ENCODE measurements around the gene UNC80.

The UNC80 gene, protein sequence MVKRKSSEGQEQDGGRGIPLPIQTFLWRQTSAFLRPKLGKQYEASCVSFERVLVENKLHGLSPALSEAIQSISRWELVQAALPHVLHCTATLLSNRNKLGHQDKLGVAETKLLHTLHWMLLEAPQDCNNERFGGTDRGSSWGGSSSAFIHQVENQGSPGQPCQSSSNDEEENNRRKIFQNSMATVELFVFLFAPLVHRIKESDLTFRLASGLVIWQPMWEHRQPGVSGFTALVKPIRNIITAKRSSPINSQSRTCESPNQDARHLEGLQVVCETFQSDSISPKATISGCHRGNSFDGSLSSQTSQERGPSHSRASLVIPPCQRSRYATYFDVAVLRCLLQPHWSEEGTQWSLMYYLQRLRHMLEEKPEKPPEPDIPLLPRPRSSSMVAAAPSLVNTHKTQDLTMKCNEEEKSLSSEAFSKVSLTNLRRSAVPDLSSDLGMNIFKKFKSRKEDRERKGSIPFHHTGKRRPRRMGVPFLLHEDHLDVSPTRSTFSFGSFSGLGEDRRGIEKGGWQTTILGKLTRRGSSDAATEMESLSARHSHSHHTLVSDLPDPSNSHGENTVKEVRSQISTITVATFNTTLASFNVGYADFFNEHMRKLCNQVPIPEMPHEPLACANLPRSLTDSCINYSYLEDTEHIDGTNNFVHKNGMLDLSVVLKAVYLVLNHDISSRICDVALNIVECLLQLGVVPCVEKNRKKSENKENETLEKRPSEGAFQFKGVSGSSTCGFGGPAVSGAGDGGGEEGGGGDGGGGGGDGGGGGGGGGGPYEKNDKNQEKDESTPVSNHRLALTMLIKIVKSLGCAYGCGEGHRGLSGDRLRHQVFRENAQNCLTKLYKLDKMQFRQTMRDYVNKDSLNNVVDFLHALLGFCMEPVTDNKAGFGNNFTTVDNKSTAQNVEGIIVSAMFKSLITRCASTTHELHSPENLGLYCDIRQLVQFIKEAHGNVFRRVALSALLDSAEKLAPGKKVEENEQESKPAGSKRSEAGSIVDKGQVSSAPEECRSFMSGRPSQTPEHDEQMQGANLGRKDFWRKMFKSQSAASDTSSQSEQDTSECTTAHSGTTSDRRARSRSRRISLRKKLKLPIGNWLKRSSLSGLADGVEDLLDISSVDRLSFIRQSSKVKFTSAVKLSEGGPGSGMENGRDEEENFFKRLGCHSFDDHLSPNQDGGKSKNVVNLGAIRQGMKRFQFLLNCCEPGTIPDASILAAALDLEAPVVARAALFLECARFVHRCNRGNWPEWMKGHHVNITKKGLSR (N-terminal part only)

DNA sequence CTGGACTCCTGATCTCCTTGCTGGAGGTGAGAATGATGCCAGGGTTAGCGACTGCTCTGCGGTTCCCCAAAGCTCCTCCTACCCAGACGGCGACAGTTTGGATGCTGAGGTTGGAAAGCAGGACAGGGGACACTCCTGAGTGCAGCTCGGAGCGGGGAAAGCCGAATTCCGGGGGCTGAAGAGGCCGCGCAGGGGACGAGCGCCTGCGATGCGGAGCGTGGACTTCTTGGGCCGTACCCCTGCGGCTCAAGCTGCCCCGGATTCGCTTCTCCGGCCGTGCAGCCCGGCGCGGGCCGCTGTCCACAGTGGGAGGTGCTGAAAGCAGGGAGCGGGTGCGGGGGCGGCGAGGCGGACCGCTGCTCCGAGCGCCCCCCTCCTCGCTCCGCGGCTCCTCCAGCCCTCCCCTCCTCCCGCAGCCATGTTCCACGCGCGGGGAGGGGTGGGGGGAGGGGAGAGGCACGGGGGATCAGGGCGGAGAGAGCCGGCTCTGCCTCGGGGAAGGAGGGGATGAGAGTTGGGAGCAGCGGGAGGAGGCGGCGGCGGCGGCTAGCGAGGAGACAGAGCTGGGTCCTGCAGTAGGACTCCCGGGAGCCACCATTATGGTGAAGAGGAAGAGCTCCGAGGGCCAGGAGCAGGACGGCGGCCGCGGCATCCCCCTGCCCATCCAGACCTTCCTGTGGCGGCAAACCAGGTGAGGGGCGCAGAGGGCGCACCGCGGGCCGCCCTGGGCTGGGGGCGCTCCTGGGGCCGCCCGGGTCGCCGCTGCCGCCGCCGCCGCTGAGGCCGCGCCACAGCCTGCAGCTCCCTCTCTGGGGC is at the start of gene UNC80:
TSS of gene UNC80 (plus strand) at position 359 of the 816 bp plus-strand sequence. CDS start at position 600, 241 bp downstream.
- TF ChIP-seq, protein P1, sequence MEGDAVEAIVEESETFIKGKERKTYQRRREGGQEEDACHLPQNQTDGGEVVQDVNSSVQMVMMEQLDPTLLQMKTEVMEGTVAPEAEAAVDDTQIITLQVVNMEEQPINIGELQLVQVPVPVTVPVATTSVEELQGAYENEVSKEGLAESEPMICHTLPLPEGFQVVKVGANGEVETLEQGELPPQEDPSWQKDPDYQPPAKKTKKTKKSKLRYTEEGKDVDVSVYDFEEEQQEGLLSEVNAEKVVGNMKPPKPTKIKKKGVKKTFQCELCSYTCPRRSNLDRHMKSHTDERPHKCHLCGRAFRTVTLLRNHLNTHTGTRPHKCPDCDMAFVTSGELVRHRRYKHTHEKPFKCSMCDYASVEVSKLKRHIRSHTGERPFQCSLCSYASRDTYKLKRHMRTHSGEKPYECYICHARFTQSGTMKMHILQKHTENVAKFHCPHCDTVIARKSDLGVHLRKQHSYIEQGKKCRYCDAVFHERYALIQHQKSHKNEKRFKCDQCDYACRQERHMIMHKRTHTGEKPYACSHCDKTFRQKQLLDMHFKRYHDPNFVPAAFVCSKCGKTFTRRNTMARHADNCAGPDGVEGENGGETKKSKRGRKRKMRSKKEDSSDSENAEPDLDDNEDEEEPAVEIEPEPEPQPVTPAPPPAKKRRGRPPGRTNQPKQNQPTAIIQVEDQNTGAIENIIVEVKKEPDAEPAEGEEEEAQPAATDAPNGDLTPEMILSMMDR (IDR thresholded peaks at IDR 0.05; ENCODE audit: low read depth, low read length), result no peak
- DNase-seq (ENCODE audit: extremely low read depth, low read depth), result no peak

DNA sequence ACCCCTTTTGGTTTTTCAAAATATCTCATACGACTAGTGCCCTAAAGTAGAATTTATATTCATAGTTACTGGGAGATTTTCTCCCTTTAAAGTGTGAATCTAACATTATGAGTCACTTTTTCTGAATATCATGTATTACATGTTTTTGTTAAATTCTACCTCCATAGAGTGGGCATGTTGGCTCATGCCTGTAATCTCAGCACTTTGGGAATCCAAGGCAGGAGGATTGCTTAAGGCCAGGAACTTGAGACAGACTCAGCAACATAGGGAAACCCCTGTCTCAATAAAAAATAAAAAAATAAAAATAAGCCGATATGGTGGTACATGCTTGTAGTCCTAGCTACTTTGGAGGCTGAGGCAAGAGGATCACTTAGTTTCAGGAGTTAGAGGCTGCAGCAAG is 45.3 kb upstream of the UNC80 start:
- TF ChIP-seq, protein P1 (IDR thresholded peaks at IDR 0.05; ENCODE audit: low read depth, low read length), result no peak
- DNase-seq (ENCODE audit: extremely low read depth, low read depth), result no peak

DNA sequence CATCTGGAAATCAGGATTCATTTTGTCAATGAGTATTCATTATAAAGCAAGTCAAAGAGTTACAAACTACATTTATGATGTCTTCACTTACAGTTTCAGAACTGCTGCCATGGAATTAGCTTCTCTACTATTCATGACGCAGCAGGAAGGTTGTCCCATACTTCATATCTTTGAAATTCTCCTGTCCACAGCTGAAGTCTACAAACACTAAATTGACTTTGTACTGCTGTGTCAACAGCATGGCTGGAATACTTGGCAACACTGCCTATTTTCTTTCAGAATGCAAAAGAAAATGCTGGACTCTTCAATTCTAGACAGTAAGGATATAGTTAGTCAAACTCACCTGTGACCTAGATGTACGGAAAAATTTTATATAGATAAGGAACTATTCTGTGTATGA is 44.6 kb upstream of the UNC80 start:
- no peak for DNase-seq (ENCODE audit: extremely low read depth, low read depth)
- TF ChIP-seq, protein P1 (IDR thresholded peaks at IDR 0.05; ENCODE audit: low read depth, low read length), result no peak

DNA sequence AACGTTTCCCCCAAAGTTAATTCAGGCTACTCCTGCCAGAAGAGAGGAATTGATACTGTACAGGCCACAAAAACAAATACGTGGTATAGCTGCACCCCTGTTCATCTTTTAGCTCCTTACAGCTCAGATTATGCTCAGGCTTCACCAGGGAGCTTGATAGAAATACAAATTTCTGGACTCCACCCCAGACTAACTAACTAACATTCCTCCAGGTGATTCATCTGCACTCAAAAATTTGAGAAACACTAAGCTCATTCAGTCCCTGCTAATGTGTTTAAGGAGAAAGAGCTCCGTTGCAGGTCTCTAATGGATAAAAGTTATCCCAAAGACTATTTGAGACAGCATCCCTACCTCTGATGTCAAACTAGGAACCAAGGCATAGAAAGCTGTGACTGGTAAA is 36.8 kb upstream of the UNC80 start:
- DNase-seq (ENCODE audit: extremely low read depth, low read depth), result no peak
- TF ChIP-seq, protein P1 (IDR thresholded peaks at IDR 0.05; ENCODE audit: low read depth, low read length), result no peak

DNA sequence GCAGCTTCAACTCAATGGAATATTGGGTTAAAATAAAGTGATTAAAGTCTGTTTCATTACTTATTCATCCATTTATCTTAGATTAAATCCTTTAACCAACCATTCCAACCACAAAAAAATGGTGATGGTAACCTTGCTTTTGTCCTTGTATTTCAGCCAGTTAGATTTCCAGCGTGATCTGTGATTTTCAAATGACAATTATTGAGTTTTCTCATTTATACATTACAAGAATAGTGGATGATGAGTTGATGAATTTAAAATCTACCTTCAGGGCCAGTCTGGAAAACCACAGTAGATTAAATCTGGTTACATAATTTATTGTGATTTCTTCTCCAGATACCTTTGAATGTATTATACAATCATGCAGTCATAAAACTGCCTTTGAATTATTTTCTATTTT is 29.7 kb upstream of the UNC80 start:
- TF ChIP-seq, protein P1 (IDR thresholded peaks at IDR 0.05; ENCODE audit: low read depth, low read length), result no peak
- no peak for DNase-seq (ENCODE audit: extremely low read depth, low read depth)

DNA sequence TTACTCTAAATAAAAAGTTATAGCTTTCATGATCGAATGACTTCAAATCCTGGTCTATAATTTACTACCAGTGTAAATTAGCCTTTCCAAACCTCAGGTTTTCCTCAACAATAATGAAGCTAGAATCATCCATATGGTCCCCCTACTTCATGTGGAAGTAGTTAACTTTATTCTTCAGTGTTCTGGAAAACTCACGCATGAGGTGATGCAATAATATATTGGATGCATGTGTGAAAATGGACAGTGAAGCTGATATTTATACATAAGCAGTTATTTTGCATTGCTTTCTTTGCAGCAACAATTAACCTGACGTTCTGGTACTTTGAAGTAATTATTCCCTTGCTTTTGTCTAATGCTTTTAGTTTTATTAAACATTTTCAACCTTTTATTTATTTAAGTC is 18.6 kb upstream of the UNC80 start:
- TF ChIP-seq, protein P1 (IDR thresholded peaks at IDR 0.05; ENCODE audit: low read depth, low read length), result no peak
- DNase-seq (ENCODE audit: extremely low read depth, low read depth), result no peak

Data from AG09319 (cell line).